GM21423 (cell line): Measurements from ENCODE around the gene TMEM63C.
"Not testable (repeated sequence)": the region's sequence is repeated elsewhere in the genome, so short reads cannot be mapped to it uniquely, and the experiment has no call there.

Experiments
- ATAC-seq: cut with Tn5 transposase; IDR thresholded peaks from one replicate; pipeline ENCODE4 v1.9.1; 2021; ENCODE audit warnings: mild to moderate bottlenecking, moderate library complexity; ENCODE audit not compliant: unreplicated experiment

The TMEM63C gene

GRCh38 chr14:77155083-77155482 is 26.5 kb upstream of the TMEM63C start:
- no peak for ATAC-seq

- ATAC-seq, result no peak
These were observed 23.9 kb upstream of the TMEM63C start for GRCh38 chr14:77157740-77158139.

- ATAC-seq, result no peak
These were observed 23.3 kb upstream of the TMEM63C start for GRCh38 chr14:77158175-77158881.

- ATAC-seq, result no peak
These were observed 22.7 kb upstream of the TMEM63C start for GRCh38 chr14:77158882-77159255.

- no peak for ATAC-seq
These were observed 20.6 kb upstream of the TMEM63C start for GRCh38 chr14:77161011-77161410.

GRCh38 chr14:77170045-77170444 is 11.6 kb upstream of the TMEM63C start:
- ATAC-seq, result no peak

GRCh38 chr14:77172916-77173315 is 8.7 kb upstream of the TMEM63C start:
- no peak for ATAC-seq

GRCh38 chr14:77173911-77174617 is 7.5 kb upstream of the TMEM63C start:
- ATAC-seq, result not testable (repeated sequence)

- no peak for ATAC-seq
These were observed 5.8 kb upstream of the TMEM63C start for GRCh38 chr14:77175843-77176242.

GRCh38 chr14:77177702-77178101 is 3.9 kb upstream of the TMEM63C start:
- no peak for ATAC-seq

- no peak for ATAC-seq
These were observed 2.9 kb upstream of the TMEM63C start for GRCh38 chr14:77178656-77179055.

- peak; percentile 22 for ATAC-seq
These were observed 634 bp upstream of the TMEM63C start for GRCh38 chr14:77180726-77181602.

GRCh38 chr14:77183896-77184295 is 2.3 kb downstream of the TMEM63C start:
- no peak for ATAC-seq

- no peak for ATAC-seq
These were observed 2.9 kb downstream of the TMEM63C start for GRCh38 chr14:77184396-77185092.

- ATAC-seq, result no peak
These were observed 3.5 kb downstream of the TMEM63C start for GRCh38 chr14:77185093-77185465.

GRCh38 chr14:77186911-77187648 is 5.5 kb downstream of the TMEM63C start:
- no peak for ATAC-seq

GRCh38 chr14:77187649-77188012 is 6.0 kb downstream of the TMEM63C start:
- no peak for ATAC-seq

- no peak for ATAC-seq
These were observed 7.9 kb downstream of the TMEM63C start for GRCh38 chr14:77189479-77189878.

- no peak for ATAC-seq
These were observed 9.4 kb downstream of the TMEM63C start for GRCh38 chr14:77190977-77191376.

- no peak for ATAC-seq
These were observed 13.1 kb downstream of the TMEM63C start for GRCh38 chr14:77194706-77195105.
